ENCODE data around the gene RRP8.
A peak's percentile ranks its signal among the peaks of the same experiment; 100 is the strongest.

The RRP8 gene

DNA sequence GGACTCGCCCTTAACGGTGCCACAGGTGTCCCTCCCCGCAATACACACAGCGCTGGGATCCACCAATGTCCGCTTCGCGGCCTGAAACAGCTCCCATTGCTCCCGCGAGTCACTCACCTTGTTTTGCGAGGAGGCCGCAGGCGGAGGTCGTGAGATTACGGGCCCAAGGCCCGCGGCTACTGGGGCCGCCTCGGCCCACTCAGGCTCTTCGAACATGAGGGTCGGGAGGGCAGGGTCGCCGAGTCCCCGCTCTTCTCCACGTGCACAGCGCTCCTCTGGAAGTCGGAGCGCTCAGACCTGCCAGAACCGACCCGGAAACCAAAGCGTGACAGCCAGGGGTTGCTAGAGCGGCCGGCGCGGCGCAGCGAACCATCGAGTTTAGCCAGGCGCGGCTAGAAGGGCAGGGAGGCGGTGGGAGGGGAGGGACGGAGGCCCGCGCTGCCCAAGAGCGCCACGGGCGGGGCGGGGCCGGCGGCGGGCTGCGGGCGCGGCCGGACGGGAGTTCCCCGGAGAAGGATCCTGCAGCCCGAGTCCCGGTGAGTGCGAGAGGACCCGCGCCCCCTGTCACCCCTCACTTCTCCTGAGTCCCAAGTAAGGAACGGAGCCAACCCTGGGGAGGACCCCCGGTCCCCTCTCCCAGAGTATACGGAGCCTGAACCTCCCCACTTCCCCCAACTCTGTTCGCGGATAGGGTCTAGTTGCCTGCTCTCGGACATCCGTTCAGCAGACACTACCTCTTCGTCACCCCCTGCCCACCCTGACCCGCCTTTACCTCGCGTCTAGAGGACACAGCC is at the start of gene RRP8, which contains the start of gene ILK:
Gene RRP8, minus strand, starts transcription at position 330 of the 794 bp plus-strand sequence. Its CDS starts 114 bp downstream, at position 216.
Gene ILK, plus strand, starts transcription at position 488 of the 794 bp plus-strand sequence. CDS start 498 bp downstream, outside the sequence.
- peak; percentile 69 to 74 for DNase-seq (ENCODE audit: low read depth in 2 of 2)

DNA sequence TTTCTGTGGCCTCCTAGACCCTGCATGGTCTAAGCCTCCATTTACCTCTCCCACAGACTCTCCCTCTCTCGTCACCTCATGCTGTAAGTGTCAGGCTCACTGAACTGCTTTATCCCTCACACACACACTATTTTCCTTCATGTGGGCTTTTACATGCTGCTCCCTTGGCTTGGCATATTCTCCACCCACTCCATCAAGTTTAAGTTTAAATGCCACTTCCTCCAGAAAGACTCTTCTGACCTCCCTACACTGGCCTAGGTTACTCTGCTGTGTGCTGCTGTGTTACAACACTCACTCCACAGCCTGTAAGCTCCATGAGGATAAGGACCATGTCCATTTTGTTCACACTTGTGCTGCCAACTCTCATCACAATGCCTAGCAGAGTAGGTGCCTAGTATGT is 49.7 kb upstream of the RRP8 start:
- no peak for DNase-seq (ENCODE audit: low read depth in 2 of 2)

DNA sequence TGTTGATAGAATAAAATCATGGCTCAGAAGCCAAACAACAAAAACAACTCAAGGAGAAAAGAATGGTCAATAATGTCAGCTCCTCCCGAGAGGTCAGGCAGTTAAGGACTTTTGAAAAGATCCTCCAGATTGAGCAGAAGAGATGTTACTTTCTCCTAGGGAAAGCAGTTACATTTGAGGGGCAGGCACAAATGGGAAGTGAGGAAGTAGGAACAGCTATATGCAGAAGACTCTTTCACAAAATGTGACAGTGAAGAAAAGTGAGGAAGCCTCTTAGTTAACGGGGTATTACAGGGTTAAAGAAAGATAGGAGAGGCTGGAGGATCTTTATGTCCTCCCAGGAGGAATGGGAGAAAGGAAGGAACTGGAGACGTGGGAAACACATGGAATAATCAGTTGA is 48.8 kb upstream of the RRP8 start:
- no peak for DNase-seq (ENCODE audit: low read depth in 2 of 2)

DNA sequence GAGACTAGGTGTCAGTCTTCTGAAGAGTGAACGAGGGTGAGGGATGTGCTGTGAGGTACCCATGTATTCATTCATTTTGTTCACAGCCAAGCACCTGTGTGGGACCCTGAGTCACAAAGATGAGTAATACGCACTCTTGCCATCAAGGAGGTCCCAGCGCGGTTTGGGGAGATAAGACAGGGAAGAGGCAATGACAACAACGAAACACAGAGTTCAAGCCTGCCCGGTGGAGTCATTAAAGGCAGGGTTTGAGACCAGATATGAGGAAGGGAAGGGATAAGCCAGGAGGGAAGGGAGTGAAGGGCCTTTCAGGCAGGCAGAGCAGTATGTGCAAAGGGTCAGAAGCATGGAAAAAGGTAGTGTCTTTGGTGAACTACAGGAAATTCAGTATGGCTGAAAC is 47.6 kb upstream of the RRP8 start:
- no peak for DNase-seq (ENCODE audit: low read depth in 2 of 2)

DNA sequence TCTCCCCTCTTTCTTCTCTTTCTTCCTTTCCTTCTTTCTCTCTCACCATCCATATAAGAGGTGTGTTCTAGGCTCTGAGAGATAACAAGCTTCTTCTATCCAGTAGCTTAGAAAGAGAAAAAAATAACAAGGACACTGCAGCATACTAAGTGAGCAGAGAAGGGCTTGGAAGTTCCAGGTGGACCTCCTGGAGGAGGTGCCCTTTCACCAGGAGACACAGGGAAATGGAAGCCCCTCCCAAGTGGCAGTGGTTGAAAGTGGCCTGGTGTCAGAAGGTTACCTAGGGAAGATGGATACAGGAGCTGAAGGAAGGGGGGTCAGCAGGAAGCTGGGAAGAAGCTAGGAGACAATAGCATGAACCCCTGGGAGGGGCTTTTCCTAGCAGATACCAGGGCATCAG is 46.7 kb upstream of the RRP8 start:
- no peak for DNase-seq (ENCODE audit: low read depth in 2 of 2)

DNA sequence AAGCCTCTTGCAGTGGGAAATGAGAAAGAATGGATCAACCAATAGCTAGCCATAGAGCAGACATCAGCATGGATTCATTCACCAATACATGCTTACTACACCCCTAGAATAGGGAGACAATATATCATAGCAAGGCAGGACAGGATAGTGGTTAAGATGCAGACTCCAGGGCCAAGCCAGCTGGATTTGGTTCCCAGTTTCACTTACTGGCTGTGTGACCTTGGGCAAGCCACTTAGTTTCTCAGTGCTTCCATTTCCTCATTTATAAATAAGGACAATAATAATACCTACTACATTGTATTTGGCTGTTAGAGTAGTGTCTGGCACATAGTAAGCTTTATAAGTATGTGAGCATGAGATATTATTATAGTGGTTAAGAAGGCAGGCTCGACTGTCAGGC is 45.1 kb upstream of the RRP8 start:
- DNase-seq (ENCODE audit: low read depth in 2 of 2), result no peak

DNA sequence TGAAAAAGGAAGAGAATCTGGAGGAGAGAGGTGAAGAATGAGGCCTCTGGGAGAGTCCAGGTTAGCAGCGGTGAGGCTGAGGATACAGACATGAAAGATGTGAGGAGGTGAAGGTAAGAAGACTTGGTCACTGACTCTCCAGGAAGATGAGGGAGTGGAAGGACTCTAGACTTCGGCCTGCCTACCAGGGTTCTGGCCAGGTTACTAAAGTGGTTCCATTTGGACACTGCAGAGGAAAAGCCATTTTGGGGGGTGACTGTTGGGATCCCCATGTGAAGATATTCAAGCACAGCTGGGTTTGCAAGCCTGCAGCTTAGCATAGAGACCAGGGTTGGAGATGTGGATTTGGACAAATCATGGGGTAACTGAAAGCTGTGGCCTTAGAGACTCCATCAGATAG is 44.4 kb upstream of the RRP8 start:
- DNase-seq (ENCODE audit: low read depth in 2 of 2), result no peak

DNA sequence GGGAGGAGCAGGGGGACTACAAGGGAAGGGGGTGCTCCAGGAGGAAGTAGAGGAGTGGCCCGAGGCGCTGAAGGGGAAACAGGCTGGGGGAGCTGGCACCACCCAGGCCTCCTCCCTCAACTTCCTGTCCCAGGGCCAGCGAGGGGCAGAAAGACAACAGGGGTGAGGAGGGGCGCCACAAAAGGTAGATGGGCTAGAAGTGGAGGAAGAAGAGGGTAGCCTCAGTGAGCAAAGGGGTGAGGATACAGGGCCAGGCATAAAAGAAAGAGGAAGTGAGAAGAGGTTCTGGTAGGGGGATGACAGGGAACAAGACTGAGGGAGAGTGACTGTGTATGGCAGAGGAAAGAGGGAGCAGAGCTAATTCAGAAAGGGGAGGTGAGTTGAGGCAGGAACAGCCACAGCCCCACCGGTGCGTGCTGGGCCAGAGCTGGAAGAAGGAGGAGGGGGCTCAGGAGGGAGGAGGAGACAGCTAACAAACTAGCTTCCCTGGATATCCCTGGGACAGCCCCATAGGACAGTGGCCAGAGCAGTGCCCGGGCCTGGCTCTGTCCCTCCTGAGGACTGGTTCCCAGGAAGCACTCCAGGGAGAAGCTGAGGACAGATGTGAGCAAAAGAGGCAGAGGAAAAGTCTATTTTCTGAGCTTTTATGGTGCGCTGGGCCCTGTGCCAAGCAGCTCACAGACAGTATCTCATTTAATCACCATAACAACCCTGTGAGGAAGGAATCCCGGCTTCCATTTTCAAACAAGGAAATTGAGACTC is 43.7 kb upstream of the RRP8 start:
- peak; percentile 47 for DNase-seq (ENCODE audit: low read depth in 2 of 2)

DNA sequence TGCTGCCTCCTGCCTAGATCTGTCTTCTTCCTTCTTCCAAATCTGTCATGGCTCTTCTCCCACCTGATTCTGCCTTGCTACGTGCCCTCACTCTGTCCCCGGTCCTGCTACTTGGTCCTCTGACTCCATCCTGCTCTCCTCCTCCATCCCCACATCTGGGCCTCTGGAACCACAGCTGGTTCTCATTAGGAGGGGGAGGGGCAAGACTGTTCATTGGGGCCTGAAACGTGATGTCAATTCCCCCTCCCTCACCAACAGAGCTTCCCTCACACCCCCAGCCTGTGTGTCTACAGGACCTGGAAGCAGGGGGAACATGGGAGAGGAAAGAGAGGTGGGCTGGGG is 43.1 kb upstream of the RRP8 start:
- peak; percentile 81 to 85 for DNase-seq (ENCODE audit: low read depth in 2 of 2)

DNA sequence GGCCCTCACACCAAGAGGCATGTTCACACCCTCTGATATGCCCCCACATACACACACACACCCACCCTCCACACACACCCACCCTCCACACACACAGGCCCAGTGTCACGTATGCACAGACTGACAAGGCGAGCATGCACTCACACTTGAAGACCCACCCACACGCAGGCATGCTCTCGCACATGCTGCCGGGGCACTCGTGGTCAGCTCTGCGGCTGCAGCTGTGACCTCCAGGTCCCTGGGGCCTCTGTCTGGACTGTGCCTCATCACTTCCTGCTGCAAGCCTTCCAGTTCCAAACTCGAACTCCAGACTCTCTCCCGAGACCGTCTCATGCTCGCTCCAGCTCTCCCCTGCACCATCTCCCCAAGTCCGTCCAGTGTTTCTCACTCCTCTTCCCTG is 42.7 kb upstream of the RRP8 start:
- DNase-seq (ENCODE audit: low read depth in 2 of 2), result peak; percentile 20 to 28

DNA sequence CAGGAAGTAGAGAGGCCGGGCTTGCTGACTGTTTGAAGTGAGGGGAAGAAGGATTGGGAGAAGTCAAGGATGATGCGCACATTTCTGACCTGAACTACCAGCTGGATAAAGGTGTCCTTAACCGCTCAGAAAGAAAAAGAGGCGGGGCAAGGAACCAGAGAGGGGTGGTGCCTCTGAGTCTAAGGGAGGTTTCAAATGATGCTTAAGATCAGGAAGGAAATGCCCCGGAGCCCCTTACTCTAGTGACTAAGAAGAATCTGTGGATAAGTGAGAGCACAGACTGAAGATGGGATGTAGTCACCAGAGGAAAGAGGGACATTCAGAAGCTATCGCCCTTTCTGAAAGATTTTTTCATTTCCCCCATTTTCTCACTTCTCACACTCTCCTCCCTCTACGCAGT is 39.5 kb upstream of the RRP8 start:
- DNase-seq (ENCODE audit: low read depth in 2 of 2), result no peak

DNA sequence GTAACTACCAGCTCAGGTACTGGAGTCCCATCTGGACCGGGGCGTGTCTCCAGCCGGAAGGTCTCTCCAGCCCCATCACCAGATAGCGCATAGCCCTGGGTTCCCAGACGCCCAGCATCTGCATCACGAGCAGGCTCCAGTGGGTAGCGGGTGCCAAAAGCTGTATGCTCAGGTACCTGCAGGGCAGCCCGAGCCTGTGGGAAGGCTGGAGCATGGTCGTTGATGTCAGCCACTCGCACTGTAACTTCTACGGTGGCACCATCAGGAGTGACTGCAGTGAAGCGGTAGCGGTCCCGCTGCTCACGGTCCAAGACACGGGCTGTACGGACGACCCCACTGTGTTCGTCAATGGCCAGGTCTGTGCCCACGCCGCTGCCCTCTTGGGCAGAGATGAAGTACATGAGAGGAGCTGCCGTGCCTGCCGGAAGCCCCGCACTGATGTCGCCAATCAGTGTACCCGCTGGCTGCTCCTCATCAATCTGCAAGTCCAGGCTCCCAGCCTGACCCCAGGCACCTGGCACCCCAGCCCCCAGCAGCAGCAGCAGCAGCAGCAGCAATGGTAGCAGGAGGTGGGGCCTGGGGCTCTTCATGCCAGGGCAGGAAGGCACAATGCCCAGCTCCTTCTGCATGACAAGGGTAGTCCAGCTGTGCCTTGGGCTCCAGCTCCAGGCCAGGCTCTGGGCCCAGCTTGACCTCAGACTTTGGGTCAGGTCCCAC is 37.7 kb upstream of the RRP8 start:
- no peak for DNase-seq (ENCODE audit: low read depth in 2 of 2)

DNA sequence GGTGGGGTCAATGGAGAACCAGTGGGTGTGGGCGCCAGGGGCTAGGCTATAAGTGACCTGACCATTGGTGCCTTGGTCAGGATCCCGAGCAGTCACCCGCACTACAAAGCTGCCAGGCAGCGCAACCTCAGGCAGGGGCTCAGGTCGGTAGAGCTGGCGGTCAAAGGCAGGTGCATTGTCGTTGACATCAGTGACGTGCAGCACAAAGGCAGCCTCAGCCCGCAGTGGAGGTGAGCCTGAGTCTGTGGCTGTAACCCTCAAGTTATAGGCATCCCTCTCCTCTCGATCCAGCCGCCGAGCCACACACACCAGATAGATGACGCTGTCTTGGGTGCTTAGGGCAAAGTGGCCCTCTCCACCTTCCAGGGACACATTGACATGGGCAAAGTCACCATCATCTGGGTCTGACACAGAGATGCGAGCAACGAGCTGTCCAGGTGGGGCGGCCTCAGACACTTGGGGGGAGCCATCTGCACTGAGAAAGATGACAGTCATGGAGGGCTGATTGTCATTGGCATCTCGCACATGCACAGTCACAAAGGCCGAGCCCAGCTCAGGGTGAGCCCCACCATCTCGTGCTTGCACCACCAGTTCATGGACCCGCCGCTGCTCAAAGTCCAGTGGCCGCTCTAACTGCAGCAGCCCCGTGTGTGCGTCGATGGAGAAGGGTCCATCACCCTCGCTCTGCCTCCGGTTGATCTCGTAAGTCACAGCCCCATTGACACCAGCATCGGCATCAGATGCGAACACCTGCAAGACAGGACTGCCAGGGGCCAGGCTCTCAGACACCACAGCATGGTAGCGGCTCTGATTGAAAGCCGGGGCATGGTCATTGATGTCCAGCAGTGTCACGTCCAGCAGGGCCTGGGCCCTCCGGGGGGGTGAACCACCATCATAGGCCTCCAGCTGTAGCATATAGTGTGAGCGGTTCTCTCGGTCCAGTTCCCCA is 36.9 kb upstream of the RRP8 start:
- DNase-seq (ENCODE audit: low read depth in 2 of 2), result no peak

DNA sequence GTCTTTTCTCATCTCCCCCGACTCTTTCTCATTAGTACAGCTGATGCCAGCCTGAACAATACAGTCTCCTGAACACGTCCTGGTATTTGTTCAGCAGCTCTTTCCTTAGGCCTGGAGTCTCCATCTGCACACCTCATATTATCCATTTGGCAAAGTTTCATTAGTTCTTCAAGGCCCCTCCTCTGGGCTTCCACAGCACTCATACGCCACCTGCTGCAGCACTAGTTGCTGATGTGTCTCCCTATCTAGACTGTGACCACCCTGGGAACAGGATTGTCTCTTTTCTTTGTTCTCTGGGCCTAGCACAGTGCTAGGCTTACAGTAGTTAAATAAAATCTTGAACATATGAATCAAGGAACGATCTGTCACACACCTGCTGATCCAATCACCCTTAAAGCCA is 35.0 kb upstream of the RRP8 start:
- DNase-seq (ENCODE audit: low read depth in 2 of 2), result no peak

DNA sequence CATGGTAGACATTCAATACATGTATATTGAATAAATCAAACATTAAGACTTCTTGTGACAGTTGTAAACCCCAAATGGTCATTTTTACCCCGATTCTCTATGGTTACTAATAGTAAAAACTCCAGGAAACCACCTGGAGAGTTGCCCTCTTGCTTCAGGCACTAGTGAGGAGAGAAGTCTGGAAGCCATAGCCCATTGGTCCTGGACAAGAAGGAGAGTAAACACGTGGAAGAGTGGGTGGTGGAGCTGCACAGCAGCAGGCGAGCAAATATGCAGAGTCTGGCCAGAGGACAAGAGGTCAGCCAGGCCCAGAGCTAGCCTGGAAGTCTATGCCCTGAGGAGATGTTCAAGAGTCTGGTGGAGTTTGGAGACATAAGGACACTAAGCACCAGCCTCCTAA is 34.5 kb upstream of the RRP8 start:
- DNase-seq (ENCODE audit: low read depth in 2 of 2), result no peak

DNA sequence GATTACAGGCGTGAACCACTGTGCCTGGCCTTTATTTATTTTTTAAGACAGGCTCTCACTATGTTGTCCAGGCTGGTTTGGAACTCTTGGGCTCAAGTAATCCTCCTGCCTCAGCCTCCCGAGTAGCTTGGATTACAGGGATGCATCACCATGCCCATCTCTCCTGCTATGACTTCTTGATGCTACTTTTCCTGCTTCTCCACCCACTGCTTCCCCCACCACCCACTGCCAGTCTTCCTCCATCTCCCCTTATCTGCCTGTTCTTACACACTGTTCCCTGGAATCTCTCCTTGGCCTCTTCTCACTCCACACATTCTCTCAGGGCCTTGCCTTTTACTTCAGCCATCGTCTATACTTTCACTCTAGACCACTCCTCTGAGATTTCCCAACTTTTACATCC is 33.1 kb upstream of the RRP8 start:
- no peak for DNase-seq (ENCODE audit: low read depth in 2 of 2)

DNA sequence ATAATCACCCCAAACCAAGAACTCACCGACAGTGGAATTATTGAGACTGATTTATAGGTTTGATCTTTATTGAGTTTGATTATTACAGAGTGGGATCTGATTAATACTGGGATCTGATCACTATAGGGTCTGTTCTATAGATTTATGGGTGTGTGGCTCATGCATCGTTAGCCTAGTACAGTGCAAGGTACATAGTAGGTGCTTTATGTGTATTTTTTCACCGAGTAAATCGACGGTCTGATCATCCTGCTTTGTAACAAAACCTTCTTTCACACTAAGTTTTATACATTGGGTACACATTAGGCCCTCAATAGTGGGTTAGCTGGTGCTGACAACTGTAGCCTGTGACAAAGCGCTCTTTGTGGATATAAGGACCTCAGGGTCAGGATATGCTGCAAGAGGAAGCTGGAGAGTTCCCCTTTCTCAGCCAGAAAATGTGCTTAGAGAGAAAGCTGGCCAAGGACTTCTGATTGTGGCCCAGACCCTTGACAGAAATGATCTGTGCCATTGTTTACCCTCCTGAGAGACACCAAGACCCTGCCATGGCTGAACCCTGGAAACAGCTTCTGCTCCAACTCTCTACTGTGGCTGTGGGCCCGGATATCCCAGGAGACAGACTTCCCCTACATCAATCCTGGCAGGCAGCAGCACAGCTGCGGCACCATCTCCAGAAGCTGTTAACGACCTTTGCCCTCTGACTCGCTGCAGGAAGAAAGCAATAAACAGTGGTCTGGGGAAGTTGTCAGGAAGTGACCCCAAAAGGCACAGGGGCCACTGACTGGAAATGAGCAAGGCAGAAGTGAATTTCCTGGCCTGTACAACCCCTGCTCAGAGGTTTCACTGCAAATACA is 31.9 kb upstream of the RRP8 start:
- DNase-seq (ENCODE audit: low read depth in 2 of 2), result no peak

DNA sequence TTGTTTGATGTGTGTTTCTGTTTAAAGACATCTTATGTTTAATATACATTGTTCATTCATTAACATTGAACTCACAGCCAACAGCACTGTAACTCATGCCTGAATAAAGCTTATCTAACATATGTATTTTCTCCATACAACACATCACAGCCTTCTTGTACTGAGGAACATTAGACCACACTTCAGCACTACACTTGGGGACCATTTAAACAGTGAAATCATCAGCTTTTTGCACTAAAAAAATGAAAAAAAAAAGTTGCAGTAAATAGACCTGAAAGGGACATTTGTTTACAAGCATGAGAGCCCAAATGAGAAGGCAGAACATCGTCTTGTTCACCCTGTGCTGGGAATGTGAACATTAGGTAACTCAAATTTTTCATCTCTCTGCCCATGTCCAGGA is 31.1 kb upstream of the RRP8 start:
- DNase-seq (ENCODE audit: low read depth in 2 of 2), result no peak

DNA sequence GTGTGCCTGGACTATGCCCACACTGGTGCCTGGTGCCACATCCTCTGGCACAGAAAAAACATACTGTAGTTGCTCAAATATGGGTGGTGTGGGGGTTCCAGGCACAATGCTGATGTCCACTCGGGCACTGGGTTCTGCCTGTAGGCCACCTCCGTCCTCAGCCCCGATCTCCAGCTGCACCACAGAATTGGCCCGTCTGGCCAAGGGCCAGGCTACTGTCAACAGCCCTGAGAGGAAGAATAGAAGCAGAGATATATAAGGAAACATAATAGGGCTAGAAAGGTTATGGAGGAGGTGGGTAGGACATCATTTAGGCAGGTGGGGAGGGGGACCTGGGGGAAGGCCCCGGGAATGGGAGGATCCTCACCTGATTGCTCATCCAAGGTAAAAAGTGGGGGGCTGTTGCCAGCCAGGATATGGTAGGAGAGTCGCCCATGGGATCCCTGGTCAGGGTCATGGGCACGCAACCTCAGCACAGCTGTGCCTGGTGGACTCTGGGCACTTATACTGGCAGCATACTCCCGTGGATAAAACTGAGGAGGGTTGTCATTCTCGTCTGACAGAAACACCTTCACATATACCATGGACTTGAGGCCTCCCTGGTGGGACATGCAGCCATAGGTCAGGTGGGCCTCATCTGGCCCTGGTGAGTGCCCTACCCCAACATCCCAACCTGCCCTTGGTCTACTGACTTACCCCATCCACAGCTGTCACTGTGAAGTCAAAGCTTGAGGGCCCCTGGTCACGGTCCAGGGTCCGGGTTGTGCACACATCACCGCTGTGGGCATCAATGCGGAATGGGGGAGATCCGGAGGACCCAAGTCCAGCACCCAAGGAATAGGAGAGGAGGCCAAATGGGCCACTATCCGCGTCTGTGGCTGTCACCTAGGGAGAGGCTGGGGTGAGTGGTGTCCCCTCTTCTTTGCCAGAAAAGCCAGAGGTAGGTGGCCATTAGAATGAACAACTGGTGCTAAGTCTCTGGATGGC is 30.3 kb upstream of the RRP8 start:
- DNase-seq (ENCODE audit: low read depth in 2 of 2), result no peak

All from fibroblast of skin of left quadriceps (primary cell).